ENCODE results near the gene OR6C65.

OR6C65 gene

DNA sequence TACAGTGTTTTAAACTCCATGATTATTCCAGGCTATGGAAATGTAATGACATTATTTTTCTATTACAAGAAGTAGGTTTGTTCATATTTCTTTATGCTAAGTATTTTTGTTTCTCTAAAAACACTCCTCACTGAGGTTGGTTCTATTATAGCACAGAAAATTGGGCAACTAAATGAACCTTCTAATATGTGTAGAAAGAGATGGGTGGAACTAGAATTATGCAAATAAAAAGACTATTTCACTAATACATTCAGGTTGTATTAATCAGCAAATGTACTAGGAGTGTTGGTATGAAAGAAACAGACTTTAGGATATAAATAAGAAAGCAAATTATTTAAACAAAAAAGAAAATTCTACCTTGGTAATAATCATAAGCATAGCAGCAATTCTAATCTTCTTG, 48.5 kb downstream of the OR6C65 start:
- no peak for DNase-seq

Measured in NK-92 treated with Interleukin-12 subunit alpha and Interleukin-12 subunit beta, amount 100 ng/mL, for 24 hours (cell line).